SU-DHL-6 (cell line): ENCODE data around the gene ADIPOR2.

ENCODE experiments used
- H2AFZ ChIP-seq: fragments of 200-600 bp; sonication (generic); 2 replicates; pipeline ENCODE4 v1.6.1; 2014; ENCODE audit warnings: low read depth, mild to moderate bottlenecking, moderate library complexity, mixed read lengths, antibody characterized with exemption, low read length; ENCODE audit not compliant: severe bottlenecking
- H3F3A ChIP-seq: fragments of 200-600 bp; shearing (Covaris generic); 2 replicates; pipeline ENCODE4 v1.6.0; 2016; ENCODE audit warnings: antibody characterized with exemption, mild to moderate bottlenecking; ENCODE audit not compliant: insufficient read depth
- H3K27ac ChIP-seq: fragments of 200-600 bp; sonication (generic); 2 replicates; pipeline ENCODE4 v1.5.1; 2016; ENCODE audit warnings: low read depth, mild to moderate bottlenecking, low read length, moderate library complexity, mixed read lengths
- H3K27me3 ChIP-seq: fragments of 200-600 bp; sonication (generic), shearing (Covaris generic); 2 replicates; pipeline ENCODE4 v1.6.0; 2014; ENCODE audit warnings: mild to moderate bottlenecking, low read length
- H3K36me3 ChIP-seq: fragments of 200-600 bp; sonication (generic); 2 replicates; pipeline ENCODE4 v1.6.1; 2014; ENCODE audit warnings: mild to moderate bottlenecking, low read length, mixed read lengths
- H3K4me2 ChIP-seq: fragments of 300-600, 200-600 bp; shearing (Covaris generic), sonication (generic); 2 replicates; pipeline ENCODE4 v1.6.0; 2014; ENCODE audit warnings: low read length, low read depth, mild to moderate bottlenecking; ENCODE audit not compliant: poor library complexity, severe bottlenecking
- H3K4me3 ChIP-seq: fragments of 200-600 bp; sonication (generic); 2 replicates; pipeline ENCODE4 v1.5.1; 2014; ENCODE audit warnings: antibody characterized with exemption, low read length, mild to moderate bottlenecking, mixed read lengths; ENCODE audit not compliant: insufficient read depth, poor library complexity, severe bottlenecking
- H3K79me2 ChIP-seq: fragments of 200-600 bp; sonication (generic); 2 replicates; pipeline ENCODE4 v1.6.1; 2014; ENCODE audit warnings: mild to moderate bottlenecking, low read length, moderate library complexity; ENCODE audit not compliant: insufficient read depth
- H3K9ac ChIP-seq: fragments of 200-600 bp; sonication (generic); 2 replicates; pipeline ENCODE4 v1.7.0; 2014; ENCODE audit warnings: mild to moderate bottlenecking, low read length
- H3K9me2 ChIP-seq: fragments of 200-600 bp; sonication (generic); replicated peaks from 2 replicates; pipeline ENCODE4 v1.6.1; 2014; ENCODE audit warnings: low read length; ENCODE audit not compliant: insufficient read depth
- H3K9me3 ChIP-seq: fragments of 200-600 bp; sonication (generic); 2 replicates; pipeline ENCODE4 v1.6.1; 2014; ENCODE audit warnings: low read length, mixed read lengths; ENCODE audit not compliant: insufficient read depth
- H4K20me1 ChIP-seq: fragments of 200-600 bp; sonication (generic); 2 replicates; pipeline ENCODE4 v1.6.1; 2014; ENCODE audit warnings: low read depth, mild to moderate bottlenecking, antibody characterized with exemption, low read length, moderate library complexity, mixed read lengths
- CTCF ChIP-seq: fragments of 200-600 bp; sonication (generic); IDR thresholded peaks from one replicate; pipeline ENCODE4 v1.5.1; 2017; ENCODE audit warnings: antibody characterized with exemption, mild to moderate bottlenecking, low read length, moderate library complexity; ENCODE audit not compliant: insufficient read depth, poor library complexity, severe bottlenecking
- EZH2phosphoT487 ChIP-seq: fragments of 200-600 bp; sonication (generic), shearing (Covaris generic); conservative IDR thresholded peaks from 2 replicates; pipeline ENCODE4 v1.6.1; 2018; ENCODE audit warnings: mild to moderate bottlenecking, antibody characterized with exemption, low read length, moderate library complexity, mixed read lengths

ADIPOR2 gene

DNA sequence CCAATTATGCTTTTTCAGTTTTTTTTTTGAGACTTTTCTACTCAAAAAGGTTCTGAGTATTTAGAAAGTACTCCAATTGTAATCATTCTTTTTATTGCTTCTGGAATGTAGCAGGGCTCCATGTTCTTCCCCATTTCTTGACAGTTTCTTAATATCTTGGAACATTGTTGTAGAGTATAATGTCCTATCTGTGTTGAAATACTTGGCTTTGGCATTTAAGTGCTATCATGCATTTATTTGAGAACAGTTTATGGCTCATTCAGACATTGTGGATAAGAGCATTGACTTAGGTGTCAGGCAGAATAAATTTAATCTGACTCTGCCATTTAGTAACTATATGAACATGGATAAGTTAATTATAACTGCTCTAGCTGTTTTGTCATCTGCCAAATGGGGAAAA lies 28.3 kb downstream of the ADIPOR2 start:
- Histone ChIP-seq H3K4me3 (no peak overlapping the region), H3K9ac (no peak overlapping the region), H2AFZ (no peak overlapping the region), H3K9me2 (no peaks in the 10 kb centered on the region), H3K27ac (no peak overlapping the region), H3K9me3 (no peaks in the 10 kb centered on the region), H3K4me2 (no peak overlapping the region), H3K36me3 (no peaks in the 10 kb centered on the region), H3K79me2 (peaks cover 100% of the 10 kb centered on the region), H4K20me1 (peaks cover 25% of the 10 kb centered on the region), H3F3A (no peaks in the 10 kb centered on the region), H3K27me3 (no peaks in the 10 kb centered on the region)
- TF ChIP-seq EZH2phosphoT487 (no peak), CTCF (no peak)

DNA sequence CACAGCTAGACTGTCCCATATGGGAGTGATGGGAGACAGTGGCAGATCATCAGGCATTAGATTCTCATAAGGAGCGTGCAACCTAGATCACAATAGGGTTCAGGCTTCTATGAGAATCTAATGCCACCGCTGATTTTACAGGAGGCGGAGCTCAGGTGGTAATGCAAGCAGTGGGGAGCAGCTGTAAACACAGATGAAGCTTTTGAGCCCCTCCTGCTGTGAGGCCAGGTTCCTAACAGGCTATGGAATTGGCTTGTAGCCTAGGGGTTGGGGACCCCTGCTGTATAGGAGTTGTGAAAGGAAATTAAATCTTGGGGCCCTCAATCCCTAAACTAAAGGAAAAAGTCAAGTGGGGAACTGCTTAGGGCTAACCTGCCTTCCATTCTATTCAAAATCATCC lies 29.6 kb downstream of the ADIPOR2 start:
- TF ChIP-seq CTCF: no peak
- no peak for TF ChIP-seq EZH2phosphoT487
- peaks cover 3% of the 10 kb centered on the region; the same call in 1 of the 2 replicates for H3F3A ChIP-seq
- H2AFZ ChIP-seq: no peak overlapping the region
- no peak overlapping the region for H3K4me3 ChIP-seq
- H3K9ac ChIP-seq: no peak overlapping the region
- no peaks in the 10 kb centered on the region for H3K9me2 ChIP-seq
- no peaks in the 10 kb centered on the region for H3K36me3 ChIP-seq
- no peak overlapping the region for H3K4me2 ChIP-seq
- H4K20me1 ChIP-seq: peaks cover 30% of the 10 kb centered on the region
- peaks cover 100% of the 10 kb centered on the region for H3K79me2 ChIP-seq
- H3K9me3 ChIP-seq: no peaks in the 10 kb centered on the region
- H3K27me3 ChIP-seq: no peaks in the 10 kb centered on the region
- H3K27ac ChIP-seq: no peak overlapping the region

DNA sequence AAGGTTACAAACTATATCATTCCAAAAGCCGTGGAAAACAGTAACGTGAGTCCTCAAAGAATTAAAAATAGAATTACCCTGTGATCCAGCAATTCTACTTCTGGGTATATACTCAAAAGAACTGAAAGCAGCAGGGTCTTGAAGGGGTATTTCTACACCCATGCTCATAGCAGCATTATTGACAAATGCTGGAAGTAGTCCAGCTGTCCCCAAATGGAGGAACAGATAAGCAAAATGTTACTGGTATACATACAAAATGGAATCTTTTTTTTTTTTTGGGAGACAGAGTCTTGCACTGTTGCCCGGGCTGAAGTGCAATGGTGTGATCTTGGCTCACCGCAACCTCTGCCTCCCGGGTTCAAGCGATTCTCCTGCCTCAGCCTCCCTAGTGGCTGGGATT lies 32.9 kb downstream of the ADIPOR2 start:
- H3K4me2 ChIP-seq: no peak overlapping the region
- no peak overlapping the region for H3K4me3 ChIP-seq
- H3K36me3 ChIP-seq: no peaks in the 10 kb centered on the region
- H3K79me2 ChIP-seq: peaks cover 98% of the 10 kb centered on the region
- H2AFZ ChIP-seq: no peak overlapping the region
- H3K27me3 ChIP-seq: no peaks in the 10 kb centered on the region
- no peaks in the 10 kb centered on the region for H3K9me2 ChIP-seq
- H4K20me1 ChIP-seq: peaks cover 25% of the 10 kb centered on the region; the same call in 1 of the 2 replicates
- no peaks in the 10 kb centered on the region for H3K9me3 ChIP-seq
- TF ChIP-seq EZH2phosphoT487 (no peak), CTCF (no peak)
- H3F3A ChIP-seq: peaks cover 4% of the 10 kb centered on the region; the same call in 1 of the 2 replicates
- H3K9ac ChIP-seq: no peak overlapping the region
- no peak overlapping the region for H3K27ac ChIP-seq
